Activated CD8-positive, alpha-beta memory T cell treated with anti-CD3 and anti-CD28 coated beads, Interleukin-2, amount 50 U/mL, for 1 hour (primary cell): Measurements from ENCODE around the gene LHX3.

Experiments
- DNase-seq: peaks from one replicate; pipeline ENCODE4 v3.0.0-alpha.2; 2020; ENCODE audit errors: extremely low read depth

LHX3 gene

DNA sequence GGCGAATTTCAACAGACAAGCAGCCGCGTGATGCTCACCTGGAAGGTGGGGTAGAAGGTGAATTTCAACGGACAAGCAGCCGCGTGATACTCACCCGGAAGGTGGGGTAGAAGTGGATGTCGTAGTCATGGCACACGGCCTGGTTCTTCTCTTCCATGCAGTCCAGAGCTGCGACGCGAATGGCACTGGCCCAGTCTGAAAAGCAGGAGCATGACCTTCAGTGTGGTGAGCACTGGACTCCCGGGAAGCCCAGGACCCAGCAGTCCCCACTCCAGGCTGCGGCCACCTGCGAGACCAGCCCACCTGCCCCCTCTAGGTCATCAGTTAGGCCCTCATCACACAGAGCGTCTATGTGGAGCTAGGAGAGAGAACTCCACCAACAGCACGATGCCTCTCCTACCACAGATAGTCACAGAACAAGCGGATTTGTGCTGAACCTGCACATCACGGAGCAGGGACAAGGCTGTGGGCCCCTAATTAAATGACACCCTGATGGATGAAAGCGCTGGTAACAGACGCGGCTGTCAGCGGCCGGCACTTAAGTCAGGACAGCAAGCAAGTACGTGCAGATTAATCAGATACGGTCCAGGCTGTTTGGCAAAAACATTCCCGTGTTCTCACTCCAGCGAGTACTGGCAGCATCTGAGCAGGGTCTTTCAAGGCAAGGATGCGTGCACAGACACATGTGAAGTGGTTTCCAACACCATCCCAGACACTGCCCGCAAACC lies 21.9 kb upstream of the LHX3 start:
- DNase-seq: no peak

- DNase-seq: no peak
Observed at GRCh38 chr9:136225748-136226679, 21.1 kb upstream of the LHX3 start.

DNA sequence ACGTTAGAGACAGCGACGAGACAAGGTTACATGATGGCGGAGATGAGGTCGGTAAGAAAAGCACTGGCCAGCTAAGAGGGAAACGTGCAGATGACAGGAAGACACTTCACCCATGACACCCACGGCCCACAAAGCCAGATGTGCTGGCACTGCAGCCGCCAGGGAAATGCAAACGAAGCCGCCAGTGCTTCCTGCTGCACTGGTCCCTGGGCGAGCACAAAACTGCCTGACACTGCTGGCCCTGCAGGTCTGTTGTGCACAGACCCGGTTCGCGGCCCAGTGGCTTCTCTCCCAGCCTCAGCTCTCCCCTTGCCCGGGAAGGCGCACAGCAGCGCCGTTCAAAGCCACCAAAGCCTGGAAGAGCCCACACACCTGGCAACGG lies 20.4 kb upstream of the LHX3 start:
- no peak for DNase-seq

DNA sequence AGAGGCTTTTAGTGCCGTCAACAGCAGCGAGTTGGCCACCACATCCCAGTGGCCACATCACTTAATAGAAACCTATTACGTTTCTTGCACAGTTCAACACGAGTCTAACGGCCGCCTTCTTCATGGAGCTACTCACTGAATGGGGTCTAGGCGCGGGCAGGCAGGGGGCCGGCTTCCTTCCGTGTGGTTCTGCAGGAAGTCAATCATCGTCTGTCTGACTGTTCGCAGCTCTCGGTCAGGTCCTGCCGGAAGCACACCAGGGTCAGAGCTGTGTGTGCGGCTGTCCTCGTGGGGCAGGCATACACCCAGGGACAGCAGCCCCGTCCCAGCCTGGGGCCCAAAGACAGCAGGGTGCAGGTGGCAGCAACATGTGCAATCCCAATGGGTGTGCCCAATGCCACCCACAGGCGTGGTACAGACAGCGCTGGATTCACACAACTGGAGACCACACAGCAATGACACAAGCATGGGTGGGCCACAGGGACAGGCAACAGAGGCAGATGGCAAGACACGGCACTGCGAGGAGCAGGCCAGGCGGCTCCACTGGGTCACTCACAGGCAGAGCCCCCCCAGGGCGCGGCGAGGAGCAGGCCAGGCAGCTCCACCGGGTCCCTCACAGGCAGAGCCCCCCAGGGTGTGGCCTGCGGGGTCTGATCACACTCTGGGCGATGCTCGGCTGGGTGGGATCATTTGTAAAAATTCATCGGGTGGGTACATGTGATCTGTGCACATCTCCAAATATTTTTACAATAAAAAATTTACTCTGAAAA lies 19.1 kb upstream of the LHX3 start:
- DNase-seq: no peak

GRCh38 chr9:136222906-136223285 lies 18.0 kb upstream of the LHX3 start:
- no peak for DNase-seq

GRCh38 chr9:136222166-136222905 lies 17.4 kb upstream of the LHX3 start:
- DNase-seq: no peak

DNA sequence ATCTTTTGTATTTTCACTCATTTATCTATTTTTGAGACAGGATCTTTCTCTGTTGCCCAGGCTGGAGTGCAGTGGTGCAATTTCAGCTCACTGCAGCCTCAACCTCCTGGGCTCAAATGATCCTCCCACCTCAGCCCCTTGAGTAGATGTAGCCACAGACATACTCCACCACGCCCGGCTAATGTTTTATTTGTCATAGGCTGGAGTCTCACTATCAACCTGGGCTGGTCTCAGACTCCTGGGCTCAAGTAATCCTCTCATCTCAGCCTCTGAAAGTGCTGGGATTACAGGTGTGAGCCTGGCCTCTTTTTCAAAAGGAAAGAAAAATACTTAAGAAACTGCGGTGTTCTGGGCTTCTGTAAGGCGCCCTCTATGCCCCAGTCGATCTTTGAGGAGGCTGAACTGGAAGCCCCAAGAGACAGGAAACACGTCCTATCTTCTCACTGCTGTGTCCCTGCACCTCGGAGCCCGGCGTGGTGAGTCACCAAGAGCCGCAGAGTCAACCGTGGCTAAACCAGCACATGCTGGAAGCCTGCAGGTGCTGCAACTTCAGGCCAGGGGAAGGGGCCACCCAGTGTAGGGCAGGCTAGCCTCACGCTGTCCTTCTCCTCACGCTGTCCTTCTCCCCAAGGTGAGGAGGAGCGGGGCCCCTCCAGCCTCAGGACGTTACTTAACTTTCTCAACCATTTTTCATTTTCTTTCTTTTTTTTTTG lies 15.2 kb upstream of the LHX3 start:
- DNase-seq: no peak

DNA sequence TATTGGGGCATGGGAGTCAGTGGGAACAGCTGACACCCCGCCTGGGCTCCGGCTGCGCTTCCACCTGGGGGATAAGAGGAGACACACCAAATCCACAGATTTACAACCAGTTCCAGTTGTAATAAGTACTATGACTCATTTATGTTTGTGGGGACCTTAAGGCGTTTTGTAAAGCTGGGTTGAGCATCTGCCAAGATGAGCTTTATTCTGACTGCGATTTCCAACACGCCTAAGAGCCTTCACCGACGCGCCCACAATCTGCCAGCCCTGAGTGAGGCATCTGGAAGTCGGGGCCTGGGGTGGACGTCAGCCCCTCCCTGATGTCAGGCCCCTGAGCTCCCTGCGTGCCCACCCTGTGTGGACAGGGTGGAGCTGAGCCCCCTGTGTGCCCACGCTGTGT lies 14.3 kb upstream of the LHX3 start:
- DNase-seq: no peak

DNA sequence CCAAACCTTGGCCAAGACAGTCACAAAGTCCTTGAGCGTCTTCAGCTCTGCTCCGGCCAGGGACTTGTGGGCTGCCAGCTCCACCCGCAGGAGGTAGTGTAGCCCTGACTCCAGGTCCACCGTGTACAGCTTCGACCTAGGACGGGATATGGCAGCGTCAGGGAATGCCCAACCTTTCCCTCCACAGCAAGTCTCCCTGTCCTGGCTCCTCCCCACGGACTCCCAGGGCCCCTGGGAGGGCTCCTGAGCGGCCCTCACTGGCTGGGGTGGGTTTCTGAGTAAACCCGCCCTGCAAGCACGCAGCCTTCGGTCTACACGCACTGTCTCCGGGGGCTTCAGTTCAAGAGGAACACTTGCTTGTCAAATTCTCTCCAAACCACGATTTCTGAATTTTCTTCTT lies 13.7 kb upstream of the LHX3 start:
- DNase-seq: no peak

DNA sequence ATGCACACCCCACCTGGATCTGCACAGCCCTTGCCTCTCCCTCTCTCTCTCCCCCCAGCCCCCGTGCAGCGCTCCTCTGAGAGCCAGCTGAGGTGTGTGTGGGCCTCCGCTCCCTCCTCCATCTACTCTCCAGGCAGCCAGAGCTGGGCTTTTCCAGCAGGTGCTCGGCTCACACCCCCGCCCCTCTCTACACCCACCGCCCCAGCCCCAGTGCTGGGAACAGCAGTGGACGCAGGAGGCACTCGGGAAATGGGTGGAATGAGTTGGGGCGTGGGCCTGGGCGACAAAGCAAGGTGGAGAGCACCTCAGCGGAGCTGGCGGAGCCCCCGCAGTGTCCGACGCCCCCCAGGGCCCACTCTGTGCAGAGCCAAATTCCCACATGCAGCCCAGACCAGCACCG lies 13.3 kb upstream of the LHX3 start:
- no peak for DNase-seq

DNA sequence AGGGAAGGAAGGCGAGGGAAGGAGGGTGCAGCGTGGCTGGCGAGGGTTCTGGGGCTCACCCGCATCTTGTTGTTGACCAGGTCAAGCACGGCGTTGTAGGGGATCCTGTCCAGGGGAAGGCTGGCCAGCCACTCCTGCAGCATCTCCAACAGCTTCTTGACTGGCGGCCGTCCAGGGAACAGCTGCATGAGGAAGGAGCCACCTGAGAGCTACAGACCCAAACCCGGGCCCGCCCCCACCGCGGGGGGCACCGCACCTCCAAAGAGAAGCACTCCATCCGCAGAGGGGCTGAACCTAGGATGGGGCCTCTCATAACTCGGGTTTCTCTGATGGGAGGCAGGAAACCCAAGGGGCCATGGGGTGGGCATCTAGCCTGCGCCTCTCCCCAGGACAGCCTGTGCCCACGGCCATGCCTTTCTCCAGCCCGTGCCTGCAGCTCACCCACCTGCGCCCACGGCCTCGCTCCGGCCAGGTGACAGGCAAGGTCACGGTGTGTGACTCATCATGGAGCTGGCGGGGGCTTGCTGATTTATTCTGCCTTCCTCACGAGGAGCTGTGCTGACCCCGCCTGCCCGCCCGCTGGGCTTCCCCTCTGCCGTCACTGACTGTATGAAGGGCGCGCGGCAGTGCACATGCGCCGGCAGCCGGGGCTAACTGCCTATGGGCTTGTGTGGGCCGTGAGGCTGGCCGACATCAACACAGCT lies 11.8 kb upstream of the LHX3 start:
- DNase-seq: no peak

GRCh38 chr9:136213733-136214132 lies 8.8 kb upstream of the LHX3 start:
- DNase-seq: no peak

GRCh38 chr9:136212345-136212950 lies 7.5 kb upstream of the LHX3 start:
- DNase-seq: no peak

DNA sequence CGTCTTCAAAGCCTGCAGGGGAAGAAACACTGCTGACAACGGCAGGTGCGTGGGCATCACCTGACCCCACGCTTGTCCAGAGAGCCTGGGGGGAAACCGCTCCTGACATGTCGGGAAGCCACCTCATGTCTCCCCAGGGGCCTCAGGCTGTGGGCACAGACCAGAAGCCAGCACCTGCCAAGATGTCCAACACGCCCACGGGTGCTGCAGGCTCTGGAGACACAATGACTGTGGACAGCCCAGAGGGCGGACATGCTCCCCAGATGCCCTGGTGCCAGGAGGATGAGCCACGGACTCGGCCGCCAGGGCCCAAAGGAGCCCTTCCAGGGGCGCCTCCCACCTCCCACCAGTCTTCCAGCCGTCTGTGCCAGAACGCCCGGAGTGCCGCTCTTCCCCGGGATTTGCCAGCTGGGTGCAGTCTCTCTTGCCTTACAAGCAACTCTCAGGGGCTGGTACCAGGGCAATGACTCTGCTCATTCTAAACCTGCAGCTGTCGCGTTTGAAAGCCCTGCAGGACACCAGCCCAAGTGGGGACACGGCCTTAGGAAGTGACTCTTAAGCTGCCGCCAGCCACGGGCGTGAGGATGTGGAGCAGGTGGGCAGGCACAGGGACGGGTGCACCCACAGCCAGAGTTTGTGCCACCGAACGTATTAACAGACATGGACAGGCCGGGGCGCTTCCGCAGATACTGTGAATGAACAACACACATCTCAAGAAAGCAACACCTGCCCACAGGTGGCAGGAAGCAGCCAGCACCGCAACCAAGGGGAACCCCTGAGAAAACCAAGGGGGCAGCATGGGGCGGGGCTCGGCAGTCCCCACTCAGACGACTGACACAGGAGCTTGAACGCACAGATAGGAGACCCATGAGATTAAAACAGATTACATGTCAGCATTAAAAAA lies 6.8 kb upstream of the LHX3 start:
- no peak for DNase-seq

DNA sequence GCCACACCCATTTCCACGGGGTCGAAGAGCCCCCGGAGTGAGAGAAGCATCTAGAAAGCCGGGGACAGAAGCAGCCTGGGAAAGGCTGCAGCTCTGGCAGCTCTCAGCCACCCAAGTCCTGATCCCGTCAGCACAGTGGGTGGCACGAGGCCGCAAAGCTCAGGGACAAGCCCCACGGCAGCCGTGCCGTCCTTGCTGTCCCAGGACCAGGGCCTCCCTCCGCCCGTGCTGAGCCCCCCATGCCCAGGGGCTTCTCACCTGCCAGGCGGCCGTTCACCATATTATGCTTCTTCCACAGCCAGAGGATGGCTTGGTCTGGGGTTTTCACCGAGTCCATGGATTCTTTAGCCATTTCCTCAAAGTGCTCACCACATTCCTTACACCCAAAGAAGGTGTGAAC lies 6.1 kb upstream of the LHX3 start:
- DNase-seq: no peak

- no peak for DNase-seq
Observed at GRCh38 chr9:136210276-136210675, 5.3 kb upstream of the LHX3 start.

GRCh38 chr9:136209786-136210185 lies 4.9 kb upstream of the LHX3 start:
- DNase-seq: no peak

DNA sequence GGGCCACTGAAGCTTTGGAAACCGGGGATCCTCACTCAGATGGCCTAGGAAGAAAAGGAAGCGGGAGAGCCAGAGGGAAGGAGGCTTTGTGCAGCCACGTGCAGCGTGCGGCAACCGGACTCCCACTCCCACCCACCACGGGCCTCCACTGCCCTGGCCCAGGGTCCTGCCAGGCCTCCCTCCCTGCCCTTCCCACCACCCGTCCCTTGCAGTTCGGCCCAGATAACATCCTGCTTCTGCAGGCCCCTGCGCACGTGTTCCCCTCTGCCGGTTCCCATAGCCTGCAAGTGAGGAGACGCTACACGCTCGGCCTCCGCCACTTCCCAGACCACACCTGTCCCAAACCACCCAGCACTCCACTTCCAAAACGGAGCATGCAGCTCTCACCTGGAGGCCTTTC lies 4.3 kb upstream of the LHX3 start:
- no peak for DNase-seq

DNA sequence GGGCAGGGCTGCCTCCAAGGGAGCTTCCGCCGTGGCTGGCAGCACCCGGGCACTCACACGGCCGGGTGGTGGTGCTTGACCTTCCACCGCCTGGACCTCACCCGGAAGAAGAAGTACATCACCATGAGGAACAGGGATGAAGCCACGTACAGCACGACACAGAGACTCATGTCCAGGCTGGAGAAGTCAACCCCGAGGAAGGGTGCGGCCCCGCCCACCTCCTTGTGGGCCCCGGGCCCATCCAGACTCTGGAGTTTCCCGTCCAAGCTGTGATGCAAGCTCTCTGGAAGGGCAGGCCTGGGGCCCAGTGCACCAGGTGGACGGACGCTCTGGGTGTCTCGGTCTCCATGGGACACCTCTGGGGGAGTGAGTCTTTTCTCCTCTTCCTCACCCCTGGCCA lies 3.7 kb upstream of the LHX3 start:
- DNase-seq: no peak
